Measurements from ENCODE around the gene PTPA. TPM values are rescaled to one million over a fixed set of nuclear protein-coding genes. Genes with fewer than 3 reads are reported as not detected.

Gene PTPA
- 10 to 100 TPM; 72.6 to 82.6 TPM for total RNA-seq

GRCh38 chr9:129110740-129111527 lies at the start of gene PTPA, which contains the start of gene CRAT:
Gene PTPA (plus strand): TSS chr9:129111415. CDS start chr9:129111601, 186 bp downstream.
Gene CRAT (minus strand): TSS chr9:129110793. CDS start chr9:129110509, 284 bp downstream.

GRCh38 chr9:129080601-129081387 lies 30.4 kb upstream of the PTPA start, which contains the start of gene DOLPP1:
Gene DOLPP1 (plus strand): TSS chr9:129081111. CDS start chr9:129081132, 21 bp downstream.

GRCh38 chr9:129177791-129178567 lies 66.8 kb downstream of the PTPA start, which contains the start of gene IER5L:
Gene IER5L (minus strand): TSS chr9:129178261. CDS start chr9:129178052, 209 bp downstream.

Other genes with a start within 250 kb of the PTPA start
- 10 to 100 TPM in 1 of 2 donors, 1 to 10 TPM in 1; 7.2 to 12.3 TPM for gene KYAT1, start 229.5 kb upstream of the PTPA start, total RNA-seq
- gene LRRC8A, start 229.3 kb upstream of the PTPA start, total RNA-seq: 10 to 100 TPM; 49.9 to 51.0 TPM
- gene PHYHD1, start 190.4 kb upstream of the PTPA start, total RNA-seq: 1 to 10 TPM; 1.3 to 4.5 TPM
- 10 to 100 TPM; 34.1 to 37.3 TPM for gene DOLK, start 163.8 kb upstream of the PTPA start, total RNA-seq
- 10 to 100 TPM; 58.8 to 65.6 TPM for gene NUP188, start 163.7 kb upstream of the PTPA start, total RNA-seq
- 10 to 100 TPM; 28.3 to 33.0 TPM for gene SH3GLB2, start 83.1 kb upstream of the PTPA start, total RNA-seq
- 10 to 100 TPM; 15.5 to 19.3 TPM for gene MIGA2, start 74.8 kb upstream of the PTPA start, total RNA-seq
- 10 to 100 TPM in 1 of 2 donors, 1 to 10 TPM in 1; 10.0 to 10.3 TPM for gene DOLPP1, start 30.3 kb upstream of the PTPA start, total RNA-seq
- gene CRAT, start 622 bp upstream of the PTPA start, total RNA-seq: 10 to 100 TPM; 17.3 to 28.6 TPM
- gene IER5L, start 66.8 kb downstream of the PTPA start, total RNA-seq: 10 to 100 TPM; 14.8 to 18.3 TPM